Measurements from ENCODE around the gene EZR. TPM values are rescaled to one million over a fixed set of nuclear protein-coding genes. Genes with fewer than 3 reads are reported as not detected.
A peak's percentile ranks its signal among the peaks of the same experiment; 100 is the strongest.

EZR gene
- total RNA-seq, 4 donors from 2014 or later = 60.9 to 480 (median 251) TPM

DNA sequence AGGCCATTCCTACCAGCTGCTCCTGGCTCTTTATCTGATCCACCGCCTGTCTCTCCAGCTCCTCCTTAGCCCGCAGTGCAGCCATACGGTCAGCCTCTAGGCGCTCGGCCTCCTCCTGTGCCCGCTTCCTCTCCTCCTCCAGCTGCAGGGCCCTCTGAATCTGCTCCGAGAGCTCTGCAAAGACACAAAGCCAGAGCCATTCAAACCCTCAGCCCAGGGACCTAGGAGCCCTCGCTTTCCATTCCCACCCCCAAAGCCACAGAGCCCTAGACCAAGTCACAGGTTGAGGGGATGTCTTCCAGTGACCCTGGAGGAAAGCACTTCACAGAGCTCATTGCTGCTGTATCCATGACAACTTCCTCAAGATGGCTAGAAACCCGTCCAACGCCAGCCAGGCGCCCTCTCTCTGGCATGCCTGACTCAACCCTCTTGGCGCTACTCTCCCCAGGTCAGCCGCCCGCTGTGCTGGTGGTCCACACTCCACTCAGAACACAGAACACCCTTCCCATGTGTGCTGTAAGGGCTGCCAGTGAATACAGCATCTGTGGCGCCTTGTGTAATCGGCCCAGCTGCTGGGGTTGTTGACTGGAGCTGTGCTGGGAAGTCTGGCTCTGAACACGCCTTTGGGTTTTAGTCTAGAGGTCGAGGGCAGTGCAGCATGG is 49.3 kb downstream of the EZR start:
- peak; percentile 20 for DNase-seq (ENCODE audit: low spot score)
- no peak for ATAC-seq (ENCODE audit: low FRiP score)
- TF ChIP-seq, protein P1, sequence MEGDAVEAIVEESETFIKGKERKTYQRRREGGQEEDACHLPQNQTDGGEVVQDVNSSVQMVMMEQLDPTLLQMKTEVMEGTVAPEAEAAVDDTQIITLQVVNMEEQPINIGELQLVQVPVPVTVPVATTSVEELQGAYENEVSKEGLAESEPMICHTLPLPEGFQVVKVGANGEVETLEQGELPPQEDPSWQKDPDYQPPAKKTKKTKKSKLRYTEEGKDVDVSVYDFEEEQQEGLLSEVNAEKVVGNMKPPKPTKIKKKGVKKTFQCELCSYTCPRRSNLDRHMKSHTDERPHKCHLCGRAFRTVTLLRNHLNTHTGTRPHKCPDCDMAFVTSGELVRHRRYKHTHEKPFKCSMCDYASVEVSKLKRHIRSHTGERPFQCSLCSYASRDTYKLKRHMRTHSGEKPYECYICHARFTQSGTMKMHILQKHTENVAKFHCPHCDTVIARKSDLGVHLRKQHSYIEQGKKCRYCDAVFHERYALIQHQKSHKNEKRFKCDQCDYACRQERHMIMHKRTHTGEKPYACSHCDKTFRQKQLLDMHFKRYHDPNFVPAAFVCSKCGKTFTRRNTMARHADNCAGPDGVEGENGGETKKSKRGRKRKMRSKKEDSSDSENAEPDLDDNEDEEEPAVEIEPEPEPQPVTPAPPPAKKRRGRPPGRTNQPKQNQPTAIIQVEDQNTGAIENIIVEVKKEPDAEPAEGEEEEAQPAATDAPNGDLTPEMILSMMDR (IDR thresholded peaks at IDR 0.05) = no peak

- no peak for DNase-seq (ENCODE audit: low spot score)
- ATAC-seq (ENCODE audit: low FRiP score) = no peak
- TF ChIP-seq, protein P1 (IDR thresholded peaks at IDR 0.05) = no peak
These were observed 49.9 kb downstream of the EZR start for GRCh38 chr6:158769234-158769770.

GRCh38 chr6:158768436-158768835 is 50.7 kb downstream of the EZR start:
- TF ChIP-seq, protein P1 (IDR thresholded peaks at IDR 0.05) = no peak
- no peak for DNase-seq (ENCODE audit: low spot score)
- no peak for ATAC-seq (ENCODE audit: low FRiP score)

- ATAC-seq (ENCODE audit: low FRiP score) (no peak), DNase-seq (ENCODE audit: low spot score) (no peak)
- TF ChIP-seq, protein P1 (IDR thresholded peaks at IDR 0.05) = no peak
These were observed 51.5 kb downstream of the EZR start for GRCh38 chr6:158767709-158768108.

- TF ChIP-seq, protein P1 (IDR thresholded peaks at IDR 0.05) = no peak
- ATAC-seq (ENCODE audit: low FRiP score) (no peak), DNase-seq (ENCODE audit: low spot score) (no peak)
These were observed 52.3 kb downstream of the EZR start for GRCh38 chr6:158766621-158767455.

DNA sequence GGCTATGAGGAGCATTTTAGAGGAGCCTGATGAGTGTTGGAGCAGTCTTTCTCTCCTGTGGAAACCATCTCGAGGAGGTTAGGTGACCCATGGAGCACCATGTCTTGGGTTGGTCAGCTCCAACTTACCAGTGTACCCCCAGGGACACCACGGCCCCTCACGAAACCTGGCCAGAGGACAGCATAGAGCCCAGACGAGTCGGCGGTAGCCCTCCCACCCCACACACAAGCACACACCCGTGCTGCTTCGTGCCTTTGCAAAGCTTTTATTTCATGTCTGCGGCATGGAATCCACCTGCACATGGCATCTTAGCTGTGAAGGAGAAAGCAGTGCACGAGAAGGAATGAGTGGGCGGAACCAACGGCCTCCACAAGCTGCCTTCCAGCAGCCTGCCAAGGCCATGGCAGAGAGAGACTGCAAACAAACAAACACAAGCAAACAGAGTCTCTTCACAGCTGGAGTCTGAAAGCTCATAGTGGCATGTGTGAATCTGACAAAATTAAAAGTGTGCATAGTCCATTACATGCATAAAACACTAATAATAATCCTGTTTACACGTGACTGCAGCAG is 53.6 kb downstream of the EZR start:
- TF ChIP-seq, protein P1 (IDR thresholded peaks at IDR 0.05) = no peak
- DNase-seq (ENCODE audit: low spot score) (no peak), ATAC-seq (ENCODE audit: low FRiP score) (no peak)
